ENCODE results near the gene ITGB3BP.

ITGB3BP gene

GRCh38 chr1:63563745-63564144 lies 40.7 kb upstream of the ITGB3BP start:
- Histone ChIP-seq H3K23ac (ENCODE audit: low read length in 2 of 2) (no peak overlapping the region), H3K4me3 (ENCODE audit: insufficient read depth in 1 of 2, low read depth in 1 of 2, low read length in 2 of 2) (no peak overlapping the region), H3K36me3 (ENCODE audit: control insufficient read depth in 1 of 2, insufficient read depth in 2 of 2, low read depth in 1 of 2, low read length in 2 of 2) (peaks cover 0 to 33% of the 10 kb centered on the region in 2 experiments), H2BK5ac (ENCODE audit: low read depth, low read length, poor library complexity, severe bottlenecking) (no peak overlapping the region), H3K4ac (ENCODE audit: low read depth in 1 of 2, low read length in 2 of 2) (no peak overlapping the region), H3K9ac (ENCODE audit: low read length) (no peak overlapping the region), H2AFZ (ENCODE audit: low read depth, low read length) (no peak overlapping the region), H3K79me1 (replicated peaks; ENCODE audit: low read length, poor library complexity, severe bottlenecking) (no peaks in the 10 kb centered on the region), H3K9me3 (ENCODE audit: control insufficient read depth, low read length) (no peaks in the 10 kb centered on the region), H2BK120ac (ENCODE audit: low read depth, low read length) (no peak overlapping the region), H2AK5ac (ENCODE audit: low read length, severe bottlenecking) (no peak overlapping the region), H2BK12ac (ENCODE audit: low read length in 2 of 2) (no peak overlapping the region), H4K91ac (ENCODE audit: low read length) (no peak overlapping the region), H3K14ac (ENCODE audit: low read length in 2 of 2) (no peak overlapping the region), H3K27me3 (ENCODE audit: control insufficient read depth in 1 of 2, insufficient read depth in 1 of 2, low read length in 2 of 2) (no peaks in the 10 kb centered on the region), H4K8ac (ENCODE audit: low read length) (no peak overlapping the region), H2BK15ac (ENCODE audit: low read depth, poor library complexity, severe bottlenecking) (no peak overlapping the region), H3K4me2 (ENCODE audit: low read length, poor library complexity, severe bottlenecking) (no peak overlapping the region), H3K18ac (ENCODE audit: low read depth in 1 of 2, low read length in 2 of 2) (no peak overlapping the region), H3K4me1 (ENCODE audit: control insufficient read depth, insufficient read depth, low read depth, low read length) (no peaks in the 10 kb centered on the region), H3K27ac (ENCODE audit: low read length, poor library complexity, severe bottlenecking) (no peak overlapping the region)
- DNase-seq = no peak

- Histone ChIP-seq H3K79me1 (replicated peaks; ENCODE audit: low read length, poor library complexity, severe bottlenecking) (no peaks in the 10 kb centered on the region), H4K91ac (ENCODE audit: low read length) (no peak overlapping the region), H4K8ac (ENCODE audit: low read length) (no peak overlapping the region)
Observed at GRCh38 chr1:63559357-63559756, 36.3 kb upstream of the ITGB3BP start.

GRCh38 chr1:63557365-63557987 lies 34.5 kb upstream of the ITGB3BP start:
- Histone ChIP-seq H2AK5ac (ENCODE audit: low read length, severe bottlenecking) (no peak overlapping the region), H3K4me2 (ENCODE audit: low read length, poor library complexity, severe bottlenecking) (no peak overlapping the region), H4K91ac (ENCODE audit: low read length) (no peak overlapping the region), H3K36me3 (ENCODE audit: control insufficient read depth in 1 of 2, insufficient read depth in 2 of 2, low read depth in 1 of 2, low read length in 2 of 2) (peaks cover 0 to 40% of the 10 kb centered on the region in 2 experiments), H4K8ac (ENCODE audit: low read length) (no peak overlapping the region), H2BK12ac (ENCODE audit: low read length in 2 of 2) (no peak overlapping the region), H3K4me3 (ENCODE audit: insufficient read depth in 1 of 2, low read depth in 1 of 2, low read length in 2 of 2) (no peak overlapping the region), H3K23ac (ENCODE audit: low read length in 2 of 2) (no peak overlapping the region), H3K9ac (ENCODE audit: low read length) (peak overlapping the region; percentile 39), H3K14ac (ENCODE audit: low read length in 2 of 2) (no peak overlapping the region), H3K27me3 (ENCODE audit: control insufficient read depth in 1 of 2, insufficient read depth in 1 of 2, low read length in 2 of 2) (no peaks in the 10 kb centered on the region), H3K4me1 (ENCODE audit: control insufficient read depth, insufficient read depth, low read depth, low read length) (no peaks in the 10 kb centered on the region), H2BK15ac (ENCODE audit: low read depth, poor library complexity, severe bottlenecking) (no peak overlapping the region), H3K79me1 (replicated peaks; ENCODE audit: low read length, poor library complexity, severe bottlenecking) (no peaks in the 10 kb centered on the region), H2AFZ (ENCODE audit: low read depth, low read length) (no peak overlapping the region), H3K4ac (ENCODE audit: low read depth in 1 of 2, low read length in 2 of 2) (no peak overlapping the region), H3K18ac (ENCODE audit: low read depth in 1 of 2, low read length in 2 of 2) (no peak overlapping the region), H2BK5ac (ENCODE audit: low read depth, low read length, poor library complexity, severe bottlenecking) (no peak overlapping the region), H3K27ac (ENCODE audit: low read length, poor library complexity, severe bottlenecking) (no peak overlapping the region), H3K9me3 (ENCODE audit: control insufficient read depth, low read length) (no peaks in the 10 kb centered on the region), H2BK120ac (ENCODE audit: low read depth, low read length) (no peak overlapping the region)
- peak; percentile 55 for DNase-seq
- 65% methylated on average over 5 of the region's 6 CpGs for WGBS

More at GRCh38 chr1:63559357-63559756, 36.3 kb upstream of the ITGB3BP start:
- Histone ChIP-seq H3K4me3 (ENCODE audit: insufficient read depth in 1 of 2, low read depth in 1 of 2, low read length in 2 of 2) (no peak overlapping the region), H3K4me1 (ENCODE audit: control insufficient read depth, insufficient read depth, low read depth, low read length) (no peaks in the 10 kb centered on the region), H3K27ac (ENCODE audit: low read length, poor library complexity, severe bottlenecking) (no peak overlapping the region), H3K4ac (ENCODE audit: low read depth in 1 of 2, low read length in 2 of 2) (no peak overlapping the region), H3K27me3 (ENCODE audit: control insufficient read depth in 1 of 2, insufficient read depth in 1 of 2, low read length in 2 of 2) (no peaks in the 10 kb centered on the region), H3K9me3 (ENCODE audit: control insufficient read depth, low read length) (no peaks in the 10 kb centered on the region), H3K9ac (ENCODE audit: low read length) (no peak overlapping the region), H2BK5ac (ENCODE audit: low read depth, low read length, poor library complexity, severe bottlenecking) (no peak overlapping the region), H2AK5ac (ENCODE audit: low read length, severe bottlenecking) (no peak overlapping the region), H3K36me3 (ENCODE audit: control insufficient read depth in 1 of 2, insufficient read depth in 2 of 2, low read depth in 1 of 2, low read length in 2 of 2) (peaks cover 0 to 38% of the 10 kb centered on the region in 2 experiments), H3K18ac (ENCODE audit: low read depth in 1 of 2, low read length in 2 of 2) (no peak overlapping the region), H3K14ac (ENCODE audit: low read length in 2 of 2) (no peak overlapping the region), H2BK12ac (ENCODE audit: low read length in 2 of 2) (no peak overlapping the region), H2BK120ac (ENCODE audit: low read depth, low read length) (no peak overlapping the region), H2AFZ (ENCODE audit: low read depth, low read length) (no peak overlapping the region), H2BK15ac (ENCODE audit: low read depth, poor library complexity, severe bottlenecking) (no peak overlapping the region), H3K4me2 (ENCODE audit: low read length, poor library complexity, severe bottlenecking) (no peak overlapping the region), H3K23ac (ENCODE audit: low read length in 2 of 2) (no peak overlapping the region)
- no peak for DNase-seq
- WGBS = 86% methylated on average over 1 of the region's 2 CpGs

GRCh38 chr1:63555480-63555879 lies 32.5 kb upstream of the ITGB3BP start:
- Histone ChIP-seq H3K18ac (ENCODE audit: low read depth in 1 of 2, low read length in 2 of 2) (no peak overlapping the region), H3K4ac (ENCODE audit: low read depth in 1 of 2, low read length in 2 of 2) (no peak overlapping the region), H3K23ac (ENCODE audit: low read length in 2 of 2) (no peak overlapping the region), H3K9me3 (ENCODE audit: control insufficient read depth, low read length) (no peaks in the 10 kb centered on the region), H4K8ac (ENCODE audit: low read length) (no peak overlapping the region), H3K79me1 (replicated peaks; ENCODE audit: low read length, poor library complexity, severe bottlenecking) (no peaks in the 10 kb centered on the region), H3K4me2 (ENCODE audit: low read length, poor library complexity, severe bottlenecking) (no peak overlapping the region), H2BK15ac (ENCODE audit: low read depth, poor library complexity, severe bottlenecking) (no peak overlapping the region), H2AK5ac (ENCODE audit: low read length, severe bottlenecking) (no peak overlapping the region), H3K9ac (ENCODE audit: low read length) (no peak overlapping the region), H4K91ac (ENCODE audit: low read length) (no peak overlapping the region), H3K14ac (ENCODE audit: low read length in 2 of 2) (no peak overlapping the region), H3K4me3 (ENCODE audit: insufficient read depth in 1 of 2, low read depth in 1 of 2, low read length in 2 of 2) (no peak overlapping the region), H2BK120ac (ENCODE audit: low read depth, low read length) (no peak overlapping the region), H3K27me3 (ENCODE audit: control insufficient read depth in 1 of 2, insufficient read depth in 1 of 2, low read length in 2 of 2) (no peaks in the 10 kb centered on the region), H3K36me3 (ENCODE audit: control insufficient read depth in 1 of 2, insufficient read depth in 2 of 2, low read depth in 1 of 2, low read length in 2 of 2) (peaks cover 0 to 30% of the 10 kb centered on the region in 2 experiments), H2BK5ac (ENCODE audit: low read depth, low read length, poor library complexity, severe bottlenecking) (no peak overlapping the region), H3K27ac (ENCODE audit: low read length, poor library complexity, severe bottlenecking) (no peak overlapping the region), H3K4me1 (ENCODE audit: control insufficient read depth, insufficient read depth, low read depth, low read length) (no peaks in the 10 kb centered on the region), H2AFZ (ENCODE audit: low read depth, low read length) (no peak overlapping the region), H2BK12ac (ENCODE audit: low read length in 2 of 2) (no peak overlapping the region)
- DNase-seq = no peak

All from mesenchymal stem cell (in vitro differentiated cells and primary cell).